ENCODE data around the gene SYNJ2.

SYNJ2 gene

GRCh38 chr6:158042245-158042798 is 60.7 kb downstream of the SYNJ2 start:
- no peak overlapping the region for H3K4me2 ChIP-seq (ENCODE audit: low read length)

GRCh38 chr6:158043008-158043407 is 61.3 kb downstream of the SYNJ2 start:
- no peaks in the 10 kb centered on the region for H4K20me1 ChIP-seq (ENCODE audit: insufficient read depth, low read length)
- TF ChIP-seq EZH2phosphoT487 (IDR thresholded peaks at IDR 0.05; ENCODE audit: low read depth) (no peak), CTCF (IDR thresholded peaks at IDR 0.05; ENCODE audit: low read depth, low read length) (no peak)
- peaks cover 51% of the 10 kb centered on the region for H3K4me1 ChIP-seq (ENCODE audit: low read length)
- peaks cover 4% of the 10 kb centered on the region for H3K36me3 ChIP-seq (replicated peaks; ENCODE audit: low read depth, low read length)
- no peak overlapping the region for H3K4me3 ChIP-seq (ENCODE audit: low read length)
- no peaks in the 10 kb centered on the region for H3K9me3 ChIP-seq (ENCODE audit: insufficient read depth, low read length)
- H3K79me2 ChIP-seq (ENCODE audit: low read length) = 0 out of 2 replicates have a peak, but pooled peaks cover 4% of the 10 kb centered on the region
- no peak overlapping the region for H3K4me2 ChIP-seq (ENCODE audit: low read length)
- H3K27me3 ChIP-seq (ENCODE audit: low read depth, low read length) = no peaks in the 10 kb centered on the region
- H2AFZ ChIP-seq (ENCODE audit: low read depth, low read length) = no peak overlapping the region
- H3K9ac ChIP-seq (ENCODE audit: low read length) = no peak overlapping the region
- no peak overlapping the region for H3K27ac ChIP-seq (ENCODE audit: low read length)

More at GRCh38 chr6:158042245-158042798, 60.7 kb downstream of the SYNJ2 start:
- no peaks in the 10 kb centered on the region for H3K27me3 ChIP-seq (ENCODE audit: low read depth, low read length)
- H3K27ac ChIP-seq (ENCODE audit: low read length) = no peak overlapping the region
- H3K36me3 ChIP-seq (replicated peaks; ENCODE audit: low read depth, low read length) = peaks cover 4% of the 10 kb centered on the region
- H4K20me1 ChIP-seq (ENCODE audit: insufficient read depth, low read length) = no peaks in the 10 kb centered on the region
- TF ChIP-seq CTCF (IDR thresholded peaks at IDR 0.05; ENCODE audit: low read depth, low read length) (no peak), EZH2phosphoT487 (IDR thresholded peaks at IDR 0.05; ENCODE audit: low read depth) (no peak)
- no peak overlapping the region for H3K9ac ChIP-seq (ENCODE audit: low read length)
- H3K79me2 ChIP-seq (ENCODE audit: low read length) = 0 out of 2 replicates have a peak, but pooled peaks cover 4% of the 10 kb centered on the region
- H3K9me3 ChIP-seq (ENCODE audit: insufficient read depth, low read length) = no peaks in the 10 kb centered on the region
- peaks cover 57% of the 10 kb centered on the region for H3K4me1 ChIP-seq (ENCODE audit: low read length)
- H2AFZ ChIP-seq (ENCODE audit: low read depth, low read length) = no peak overlapping the region
- H3K4me3 ChIP-seq (ENCODE audit: low read length) = no peak overlapping the region

GRCh38 chr6:158043586-158044524 is 62.2 kb downstream of the SYNJ2 start:
- H3K79me2 ChIP-seq (ENCODE audit: low read length) = no peaks in the 10 kb centered on the region
- H3K27me3 ChIP-seq (ENCODE audit: low read depth, low read length) = no peaks in the 10 kb centered on the region
- no peak overlapping the region for H3K9ac ChIP-seq (ENCODE audit: low read length)
- no peaks in the 10 kb centered on the region for H3K9me3 ChIP-seq (ENCODE audit: insufficient read depth, low read length)
- H3K4me3 ChIP-seq (ENCODE audit: low read length) = no peak overlapping the region
- TF ChIP-seq EZH2phosphoT487 (IDR thresholded peaks at IDR 0.05; ENCODE audit: low read depth) = no peak
- TF ChIP-seq CTCF (IDR thresholded peaks at IDR 0.05; ENCODE audit: low read depth, low read length) = no peak
- no peaks in the 10 kb centered on the region for H4K20me1 ChIP-seq (ENCODE audit: insufficient read depth, low read length)
- H3K36me3 ChIP-seq (replicated peaks; ENCODE audit: low read depth, low read length) = peaks cover 4% of the 10 kb centered on the region
- H2AFZ ChIP-seq (ENCODE audit: low read depth, low read length) = no peak overlapping the region
- H3K27ac ChIP-seq (ENCODE audit: low read length) = no peak overlapping the region
- H3K4me2 ChIP-seq (ENCODE audit: low read length) = no peak overlapping the region
- H3K4me1 ChIP-seq (ENCODE audit: low read length) = peaks cover 43% of the 10 kb centered on the region

- no peak overlapping the region for H3K9ac ChIP-seq (ENCODE audit: low read length)
- H2AFZ ChIP-seq (ENCODE audit: low read depth, low read length) = no peak overlapping the region
- no peaks in the 10 kb centered on the region for H3K27me3 ChIP-seq (ENCODE audit: low read depth, low read length)
- no peaks in the 10 kb centered on the region for H3K9me3 ChIP-seq (ENCODE audit: insufficient read depth, low read length)
- no peaks in the 10 kb centered on the region for H4K20me1 ChIP-seq (ENCODE audit: insufficient read depth, low read length)
- H3K4me3 ChIP-seq (ENCODE audit: low read length) = no peak overlapping the region
- no peaks in the 10 kb centered on the region for H3K79me2 ChIP-seq (ENCODE audit: low read length)
- peaks cover 4% of the 10 kb centered on the region for H3K36me3 ChIP-seq (replicated peaks; ENCODE audit: low read depth, low read length)
- H3K4me1 ChIP-seq (ENCODE audit: low read length) = peaks cover 36% of the 10 kb centered on the region
- no peak overlapping the region for H3K27ac ChIP-seq (ENCODE audit: low read length)
- TF ChIP-seq CTCF (IDR thresholded peaks at IDR 0.05; ENCODE audit: low read depth, low read length) (no peak), EZH2phosphoT487 (IDR thresholded peaks at IDR 0.05; ENCODE audit: low read depth) (no peak)
- no peak overlapping the region for H3K4me2 ChIP-seq (ENCODE audit: low read length)
These were observed 62.8 kb downstream of the SYNJ2 start for GRCh38 chr6:158044525-158044888.
